Measurements from ENCODE around the gene AATK. TPM values are rescaled to one million over a fixed set of nuclear protein-coding genes. Genes with fewer than 3 reads are reported as not detected.

The AATK gene
- total and polyA plus RNA-seq, 2 of the 13 experiments (the other 11 are each of a cell fraction or from before 2014, with no cell fraction given): 2.9 to 8.4 TPM

GRCh38 chr17:81165246-81166032, 582 bp downstream of the AATK start, which contains the start of gene PVALEF (continued):
- TF ChIP-seq ZNF724P (CRISPR knock-in tag; IDR thresholded peaks at IDR 0.05; ENCODE audit: borderline replicate concordance): no peak
- TF ChIP-seq ZBTB21 (CRISPR knock-in tag; IDR thresholded peaks at IDR 0.05): no peak
- TF ChIP-seq DPF2 (CRISPR knock-in tag; IDR thresholded peaks at IDR 0.05; ENCODE audit: borderline replicate concordance, low read depth): peak; percentile 29; the same call in 1 of the 2 replicates
- TF ChIP-seq TAF15 (IDR thresholded peaks at IDR 0.05; ENCODE audit: low read depth, low read length, poor library complexity, severe bottlenecking): peak; percentile 83
- no peak for TF ChIP-seq ZNF572 (CRISPR knock-in tag; IDR thresholded peaks at IDR 0.05)
- TF ChIP-seq ETV6 (CRISPR knock-in tag; conservative IDR thresholded peaks at IDR 0.05): peak; percentile 69; the same call in 1 of the 2 replicates
- TF ChIP-seq NFKBIZ (CRISPR knock-in tag; IDR thresholded peaks at IDR 0.05): peak; percentile 78; the same call in 1 of the 2 replicates
- 0 out of 2 replicates have a peak, but pooled peaks have one; percentile 36 for TF ChIP-seq ZNF567 (CRISPR knock-in tag; IDR thresholded peaks at IDR 0.05; ENCODE audit: borderline replicate concordance)
- peak; percentile 50 for TF ChIP-seq ISL2 (CRISPR knock-in tag; IDR thresholded peaks at IDR 0.05)
- TF ChIP-seq GLI4 (CRISPR knock-in tag; IDR thresholded peaks at IDR 0.05; ENCODE audit: borderline replicate concordance): peak; percentile 96; the same call in 1 of the 2 replicates
- TF ChIP-seq ZNF740 (CRISPR knock-in tag; IDR thresholded peaks at IDR 0.05): peak; percentile 93
- no peak for TF ChIP-seq CEBPG (CRISPR knock-in tag; IDR thresholded peaks at IDR 0.05)
- TF ChIP-seq MED8 (CRISPR knock-in tag; IDR thresholded peaks at IDR 0.05; ENCODE audit: insufficient replicate concordance): peak; percentile 59
- 0 out of 2 replicates have a peak, but pooled peaks have one; percentile 50 for TF ChIP-seq HBP1 (CRISPR knock-in tag; IDR thresholded peaks at IDR 0.05; ENCODE audit: low read depth)
- TF ChIP-seq GTF3A (CRISPR knock-in tag; conservative IDR thresholded peaks at IDR 0.05): no peak
- TF ChIP-seq PAX8 (CRISPR knock-in tag; IDR thresholded peaks at IDR 0.05; ENCODE audit: borderline replicate concordance): no peak
- no peak for TF ChIP-seq DR1 (CRISPR knock-in tag; IDR thresholded peaks at IDR 0.05)
- peak; percentile 67; the same call in 1 of the 2 replicates for TF ChIP-seq IRX3 (CRISPR knock-in tag; IDR thresholded peaks at IDR 0.05; ENCODE audit: borderline replicate concordance, low read depth)
- TF ChIP-seq ZNF691 (CRISPR knock-in tag; IDR thresholded peaks at IDR 0.05; ENCODE audit: borderline replicate concordance, low read depth): no peak
- TF ChIP-seq SALL1 (CRISPR knock-in tag; IDR thresholded peaks at IDR 0.05): peak; percentile 82
- peak; percentile 33; the same call in 1 of the 2 replicates for TF ChIP-seq POGZ (CRISPR knock-in tag; IDR thresholded peaks at IDR 0.05)
- TF ChIP-seq MAF1 (CRISPR knock-in tag; IDR thresholded peaks at IDR 0.05; ENCODE audit: borderline replicate concordance): no peak; the same call in 1 of the 2 replicates
- no peak for TF ChIP-seq ZNF292 (CRISPR knock-in tag; IDR thresholded peaks at IDR 0.05; ENCODE audit: borderline replicate concordance, low read depth)
- TF ChIP-seq ZFP36L2 (CRISPR knock-in tag; IDR thresholded peaks at IDR 0.05): peak; percentile 66; the same call in 1 of the 2 replicates
- no peak for TF ChIP-seq ATF4 (CRISPR knock-in tag; IDR thresholded peaks at IDR 0.05)

Measured in HepG2 (cell line).